ENCODE data around the gene MRGPRF. TPM values are rescaled to one million over a fixed set of nuclear protein-coding genes. Genes with fewer than 3 reads are reported as not detected.

The MRGPRF gene
- total RNA-seq, 4 donors from 2014 or later = 34.2 to 67.9 (median 46.3) TPM

DNA sequence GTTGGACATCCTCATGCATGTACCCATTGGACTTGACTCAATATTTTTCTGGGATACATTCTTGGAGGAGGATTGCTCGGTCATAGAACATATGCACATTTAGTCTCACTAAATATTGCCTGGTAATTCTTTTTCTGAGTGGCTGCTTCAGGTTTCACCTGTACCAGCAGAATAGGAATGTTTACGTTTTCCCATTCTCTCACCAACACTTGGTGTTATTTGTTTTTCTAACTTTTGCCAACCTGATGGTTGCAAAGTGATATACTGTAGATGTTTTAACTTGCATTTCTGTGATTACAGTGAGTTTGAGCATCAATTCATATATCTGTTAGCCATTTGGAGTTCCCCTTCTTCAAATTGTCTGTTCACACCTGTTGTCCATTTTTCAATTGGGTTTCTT lies 30.9 kb downstream of the MRGPRF start:
- TF ChIP-seq EP300 (IDR thresholded peaks at IDR 0.05) (no peak), CTCF (IDR thresholded peaks at IDR 0.05) (no peak), POLR2A (IDR thresholded peaks at IDR 0.05) (no peak)
- H3K4me3 ChIP-seq = no peak overlapping the region
- DNase-seq (ENCODE audit: low spot score in 2 of 2) = no peak
- 95 to 98% methylated on average over 2 of the region's 2 CpGs for WGBS, 2 donors
- H3K27me3 ChIP-seq = no peaks in the 10 kb centered on the region
- H3K36me3 ChIP-seq = no peaks in the 10 kb centered on the region
- no peak overlapping the region for H3K27ac ChIP-seq
- H3K4me1 ChIP-seq = peaks cover 0 to 24% (median 0%) of the 10 kb centered on the region in 4 donors
- peaks cover 0 to 5% (median 2%) of the 10 kb centered on the region in 4 donors for H3K9me3 ChIP-seq

- no peak for DNase-seq (ENCODE audit: low spot score in 2 of 2)
- 80 to 87% methylated on average over 7 to 8 of the region's 8 CpGs for WGBS, 2 donors
- peaks cover 0 to 38% (median 0%) of the 10 kb centered on the region in 4 donors for H3K4me1 ChIP-seq
These were observed 32.3 kb downstream of the MRGPRF start, which contains the start of gene MRGPRD for GRCh38 chr11:68980776-68981065. Gene MRGPRD (minus strand): TSS chr11:68980986. CDS start chr11:68980986, 0 bp downstream.

DNA sequence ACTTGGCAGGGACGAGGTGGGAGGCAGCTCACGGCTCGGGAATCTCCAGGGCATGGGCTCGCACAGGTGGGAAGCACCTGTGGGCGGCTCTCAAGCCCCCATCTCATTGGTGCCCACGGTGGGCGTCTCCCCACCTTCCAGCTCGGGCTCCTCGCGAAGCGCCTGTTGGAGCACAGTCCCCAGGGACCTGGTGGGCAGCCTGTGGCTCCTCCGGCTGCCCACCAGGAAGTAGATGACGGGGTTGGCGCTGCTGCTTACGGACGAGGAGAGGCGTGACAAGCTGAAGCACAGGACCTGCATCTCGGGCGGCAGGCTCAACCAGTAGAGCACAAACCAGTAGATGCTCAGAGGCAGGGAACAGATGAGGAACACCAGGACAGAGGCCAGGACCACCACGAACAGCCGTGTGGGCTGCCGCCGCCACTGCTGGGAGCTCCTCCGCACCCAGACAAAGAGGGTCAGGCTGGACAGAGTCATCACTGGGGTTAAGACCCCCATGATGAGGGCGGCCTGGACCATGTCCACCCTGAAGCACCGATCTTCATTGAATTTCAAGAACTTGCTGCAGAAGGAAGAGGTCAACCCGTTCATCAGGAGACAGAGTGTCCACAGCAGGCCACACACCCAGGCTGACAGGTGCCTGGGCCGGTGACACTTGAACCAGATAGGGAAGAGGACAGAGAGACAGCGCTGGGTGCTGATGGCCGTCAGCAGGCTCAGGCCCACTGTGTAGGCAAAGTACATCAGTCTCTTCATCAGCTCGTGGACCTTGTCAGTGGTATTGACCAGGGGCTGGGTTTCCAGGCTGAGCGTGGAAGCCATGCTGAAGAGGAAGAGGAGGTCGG lies 32.9 kb downstream of the MRGPRF start:
- Histone ChIP-seq H3K4me1 (peaks cover 0 to 41% (median 0%) of the 10 kb centered on the region in 4 donors), H3K4me3 (no peak overlapping the region), H3K27ac (no peak overlapping the region), H3K27me3 (no peaks in the 10 kb centered on the region), H3K9me3 (no peaks in the 10 kb centered on the region), H3K36me3 (no peaks in the 10 kb centered on the region)
- TF ChIP-seq EP300 (IDR thresholded peaks at IDR 0.05) = no peak
- TF ChIP-seq CTCF (IDR thresholded peaks at IDR 0.05) = no peak
- no peak for TF ChIP-seq POLR2A (IDR thresholded peaks at IDR 0.05)
- WGBS, 2 donors = 87 to 88% methylated on average over 30 to 33 of the region's 33 CpGs
- DNase-seq (ENCODE audit: low spot score in 2 of 2) = peak in 1 of 2 donors; percentile 11

More at GRCh38 chr11:68980776-68981065, 32.3 kb downstream of the MRGPRF start, which contains the start of gene MRGPRD:
- H3K4me3 ChIP-seq = no peak within 1 kb of the TSS
- H3K36me3 ChIP-seq = no peaks in the 10 kb centered on the region
- no peak within 1 kb of the TSS for H3K27ac ChIP-seq
- peaks cover 0 to under 1% (median 0%) of the 10 kb centered on the region in 4 donors for H3K9me3 ChIP-seq
- TF ChIP-seq POLR2A (IDR thresholded peaks at IDR 0.05) (no peak), CTCF (IDR thresholded peaks at IDR 0.05) (no peak), EP300 (IDR thresholded peaks at IDR 0.05) (no peak)
- no peaks in the 10 kb centered on the region for H3K27me3 ChIP-seq

DNA sequence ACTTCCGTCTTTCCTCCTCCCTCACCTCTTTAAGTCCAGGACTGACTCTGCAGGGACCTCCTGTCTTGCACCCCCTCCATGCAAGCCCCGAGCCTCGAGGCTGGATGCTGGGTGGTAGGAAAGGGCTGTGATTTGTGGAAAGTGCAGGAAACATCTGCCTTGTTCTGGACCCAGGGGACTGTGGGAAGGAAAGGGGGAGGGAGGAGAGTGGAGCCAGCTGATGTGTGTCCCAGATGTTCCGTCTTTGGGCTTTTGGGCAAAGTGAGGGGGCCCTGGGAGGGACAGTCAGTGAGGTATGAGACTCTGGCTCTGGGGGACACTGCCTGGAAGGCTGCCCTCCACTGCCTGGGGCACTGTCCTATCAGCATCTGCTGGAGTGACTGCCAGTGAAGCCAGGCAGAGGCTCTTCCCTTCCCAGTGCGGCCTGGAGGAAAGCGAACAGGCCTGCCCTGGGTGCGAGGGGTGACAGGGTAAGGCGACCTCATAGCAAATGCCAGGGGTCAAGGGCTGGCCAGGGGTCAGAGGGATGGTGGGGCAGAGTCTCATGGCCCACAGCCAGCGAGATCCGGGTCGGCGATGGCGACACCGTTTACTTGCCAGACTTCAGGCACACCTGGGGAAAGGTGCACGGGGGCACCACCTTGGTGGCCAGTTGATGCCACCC lies 34.0 kb downstream of the MRGPRF start:
- 49 to 58% methylated on average over 9 to 13 of the region's 15 CpGs for WGBS, 2 donors
- Histone ChIP-seq H3K4me3 (no peak overlapping the region), H3K36me3 (no peaks in the 10 kb centered on the region), H3K27me3 (no peaks in the 10 kb centered on the region), H3K27ac (no peak overlapping the region), H3K9me3 (no peaks in the 10 kb centered on the region), H3K4me1 (peaks cover 0 to 49% (median 0%) of the 10 kb centered on the region in 4 donors)
- no peak for TF ChIP-seq POLR2A (IDR thresholded peaks at IDR 0.05)
- TF ChIP-seq EP300 (IDR thresholded peaks at IDR 0.05) = no peak
- no peak for TF ChIP-seq CTCF (IDR thresholded peaks at IDR 0.05)
- peak in 1 of 2 donors; percentile 17 for DNase-seq (ENCODE audit: low spot score in 2 of 2)

GRCh38 chr11:68978626-68978930 lies 34.5 kb downstream of the MRGPRF start:
- peaks cover 0 to 53% (median 0%) of the 10 kb centered on the region in 4 donors for H3K4me1 ChIP-seq
- no peak overlapping the region for H3K4me3 ChIP-seq
- TF ChIP-seq CTCF (IDR thresholded peaks at IDR 0.05) (no peak), POLR2A (IDR thresholded peaks at IDR 0.05) (no peak)
- no peaks in the 10 kb centered on the region for H3K36me3 ChIP-seq
- DNase-seq (ENCODE audit: low spot score in 2 of 2) = no peak
- no peaks in the 10 kb centered on the region for H3K27me3 ChIP-seq
- peak overlapping the region in 1 of 4 donors; percentile 18 for H3K27ac ChIP-seq
- WGBS, 2 donors = 60 to 66% methylated on average over 5 of the region's 5 CpGs
- no peaks in the 10 kb centered on the region for H3K9me3 ChIP-seq
